ENCODE data around the gene RALGAPA2.

DNA sequence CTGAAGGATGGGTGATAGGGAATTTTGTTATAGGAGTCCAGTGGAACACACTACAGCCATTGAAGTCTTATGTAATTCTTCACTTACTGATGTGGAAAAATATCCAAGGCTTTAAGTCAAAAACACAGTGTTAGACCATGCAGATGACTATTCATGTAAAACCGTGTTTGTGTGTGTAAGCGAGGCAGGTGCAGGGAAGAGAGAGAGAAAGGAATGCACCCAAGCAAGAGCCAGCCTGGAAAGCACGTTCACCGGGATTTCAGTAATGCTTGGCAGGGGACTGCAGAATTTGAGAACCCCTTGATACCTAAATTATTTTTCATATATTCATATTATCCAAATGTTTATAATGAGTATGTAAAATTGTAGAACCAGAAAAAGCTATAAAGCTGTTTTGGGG, 17.9 kb downstream of the RALGAPA2 start:
- TF ChIP-seq, protein P1, sequence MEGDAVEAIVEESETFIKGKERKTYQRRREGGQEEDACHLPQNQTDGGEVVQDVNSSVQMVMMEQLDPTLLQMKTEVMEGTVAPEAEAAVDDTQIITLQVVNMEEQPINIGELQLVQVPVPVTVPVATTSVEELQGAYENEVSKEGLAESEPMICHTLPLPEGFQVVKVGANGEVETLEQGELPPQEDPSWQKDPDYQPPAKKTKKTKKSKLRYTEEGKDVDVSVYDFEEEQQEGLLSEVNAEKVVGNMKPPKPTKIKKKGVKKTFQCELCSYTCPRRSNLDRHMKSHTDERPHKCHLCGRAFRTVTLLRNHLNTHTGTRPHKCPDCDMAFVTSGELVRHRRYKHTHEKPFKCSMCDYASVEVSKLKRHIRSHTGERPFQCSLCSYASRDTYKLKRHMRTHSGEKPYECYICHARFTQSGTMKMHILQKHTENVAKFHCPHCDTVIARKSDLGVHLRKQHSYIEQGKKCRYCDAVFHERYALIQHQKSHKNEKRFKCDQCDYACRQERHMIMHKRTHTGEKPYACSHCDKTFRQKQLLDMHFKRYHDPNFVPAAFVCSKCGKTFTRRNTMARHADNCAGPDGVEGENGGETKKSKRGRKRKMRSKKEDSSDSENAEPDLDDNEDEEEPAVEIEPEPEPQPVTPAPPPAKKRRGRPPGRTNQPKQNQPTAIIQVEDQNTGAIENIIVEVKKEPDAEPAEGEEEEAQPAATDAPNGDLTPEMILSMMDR (conservative IDR thresholded peaks at IDR 0.05; ENCODE audit: low read length), result no peak
- TF ChIP-seq EZH2phosphoT487 (IDR thresholded peaks at IDR 0.05; ENCODE audit: borderline replicate concordance), result no peak
